Glomerular endothelial cell (primary cell): ENCODE results near the gene EXTL1. TPM values are rescaled to one million over a fixed set of nuclear protein-coding genes. Genes with fewer than 3 reads are reported as not detected.
A peak's percentile ranks its signal among the peaks of the same experiment; 100 is the strongest.

Experiments used
- DNase-seq: peaks from one replicate; pipeline ENCODE4 v3.0.0-alpha.2; 2011; ENCODE audit warnings: low read depth, low spot score; ENCODE audit errors: extremely low read depth
- total RNA-seq: library from RNA; depleted of rRNA; stranded (reverse); fragments of >200 nt; gene quantifications from 2 replicates; pipeline ENCODE4 v1.2.3, GENCODE V29; 2015

The EXTL1 gene
- total RNA-seq, 1 donor from 2014 or later: 0.06 TPM

DNA sequence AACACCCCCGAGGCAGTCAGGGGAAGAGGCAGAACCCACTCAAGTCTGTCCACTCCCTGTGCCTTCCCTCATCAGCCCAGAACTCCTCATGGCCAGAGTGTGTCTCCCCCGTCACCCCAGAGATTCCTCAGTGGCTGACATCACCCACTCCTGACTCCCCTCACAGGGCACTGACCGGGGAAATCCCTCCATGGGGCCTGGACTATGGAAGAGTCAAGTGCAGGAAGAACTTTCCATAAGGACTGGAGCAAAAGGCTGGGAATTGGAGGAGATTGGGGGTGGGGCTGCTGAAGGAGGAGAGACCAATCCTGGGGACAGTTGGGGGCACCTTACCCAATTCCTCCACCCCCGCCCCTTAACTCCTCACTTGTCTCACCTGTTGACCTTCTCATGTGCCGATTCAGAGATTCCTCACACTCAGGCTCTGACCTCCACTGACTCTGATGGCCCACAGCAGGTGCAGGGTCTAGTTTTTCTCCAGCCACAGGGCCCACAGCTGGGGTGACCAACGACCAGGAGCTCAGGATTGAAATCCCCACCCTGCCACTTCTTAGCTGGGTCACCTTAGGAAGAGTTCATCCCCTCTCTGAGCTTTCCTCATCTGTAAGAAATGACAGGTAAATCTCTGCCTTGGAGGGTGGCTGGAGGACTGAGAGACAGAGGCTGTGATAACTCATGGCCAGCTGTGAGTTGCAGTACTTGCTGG, 481 bp upstream of the EXTL1 start:
- DNase-seq: no peak

GRCh38 chr1:26022404-26022779, 817 bp downstream of the EXTL1 start:
- no peak for DNase-seq

GRCh38 chr1:26023009-26023408, 1.4 kb downstream of the EXTL1 start:
- DNase-seq: no peak

DNA sequence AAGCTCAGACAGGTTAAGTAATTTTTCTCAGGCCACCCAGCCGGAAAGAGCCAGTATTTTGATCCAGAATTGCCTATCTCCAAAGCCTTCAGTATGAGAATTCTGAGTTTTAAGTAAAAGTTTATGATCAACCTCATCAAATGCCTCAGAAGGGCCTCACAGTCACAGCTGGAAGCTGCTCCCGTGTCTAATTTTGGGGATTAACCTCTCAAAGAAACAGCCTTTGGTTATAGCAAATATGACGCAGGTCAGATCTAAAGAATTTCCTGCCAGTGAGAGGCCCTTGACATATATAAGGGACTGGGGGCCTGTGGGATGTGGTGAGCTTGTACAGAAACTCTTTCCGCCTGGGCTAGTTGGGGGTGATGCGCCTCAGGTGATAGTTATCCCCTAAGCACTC, 2.3 kb downstream of the EXTL1 start:
- DNase-seq: no peak

DNA sequence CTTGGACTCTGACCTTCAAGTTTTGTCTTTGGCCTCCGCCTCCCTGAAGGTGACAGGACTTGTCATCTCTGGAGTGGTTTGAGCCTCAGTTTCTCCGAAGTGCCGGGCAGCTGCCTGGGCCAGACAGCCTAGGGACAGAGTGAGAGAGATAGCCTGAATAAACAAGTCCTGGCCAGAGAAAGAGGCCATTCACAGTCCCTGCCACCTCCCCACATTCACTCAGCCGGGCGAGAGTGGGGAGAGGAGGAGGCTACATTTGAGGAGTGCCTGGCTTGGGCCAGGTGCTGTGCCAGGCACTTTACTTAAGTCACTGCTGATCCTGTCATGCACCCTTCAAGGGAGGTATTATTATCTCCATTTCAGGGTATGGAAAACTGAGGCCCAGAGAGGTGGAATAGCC, 3.5 kb downstream of the EXTL1 start:
- DNase-seq: no peak

- no peak for DNase-seq
Measured at GRCh38 chr1:26025517-26025916, 3.9 kb downstream of the EXTL1 start.

DNA sequence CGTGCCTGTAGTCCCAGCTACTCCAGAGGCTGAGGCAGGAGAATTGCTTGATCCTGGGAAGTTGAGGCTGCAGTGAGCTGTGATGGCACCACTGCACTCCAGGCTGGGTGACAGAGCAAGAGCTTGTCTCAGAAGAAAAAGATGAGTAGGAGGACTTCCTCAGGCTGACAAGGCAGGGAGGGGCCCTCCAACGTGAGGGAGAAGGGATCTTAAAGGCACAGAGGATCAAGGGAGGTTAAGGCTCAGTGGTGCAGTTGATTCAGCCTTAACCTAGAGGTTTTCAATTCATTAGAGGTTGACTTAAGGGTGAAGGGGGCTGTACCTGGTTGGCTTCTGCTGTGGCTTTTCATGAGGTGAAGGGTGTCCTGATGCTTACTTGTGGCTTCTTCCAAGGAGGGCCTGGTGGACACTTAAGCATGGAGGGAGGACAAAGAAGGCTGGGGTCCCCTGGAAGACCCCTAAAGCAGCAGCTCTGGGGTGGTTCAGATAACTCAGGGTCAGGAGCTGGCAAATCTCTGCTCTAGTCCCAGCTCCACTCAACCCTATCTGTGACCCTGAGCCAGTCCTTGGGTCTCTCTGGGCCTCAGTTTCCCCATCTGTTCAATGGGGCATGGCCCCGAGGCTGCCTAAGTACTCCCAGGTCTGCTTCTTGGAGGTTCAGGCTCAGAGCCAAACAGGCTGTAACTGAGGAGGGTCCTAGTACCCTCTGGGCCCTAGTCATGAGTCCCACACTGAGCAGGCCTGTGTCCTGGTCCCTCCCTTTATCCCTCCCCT, 6.3 kb downstream of the EXTL1 start:
- no peak for DNase-seq

- DNase-seq: no peak
Measured at GRCh38 chr1:26028490-26028980, 7.0 kb downstream of the EXTL1 start.

DNA sequence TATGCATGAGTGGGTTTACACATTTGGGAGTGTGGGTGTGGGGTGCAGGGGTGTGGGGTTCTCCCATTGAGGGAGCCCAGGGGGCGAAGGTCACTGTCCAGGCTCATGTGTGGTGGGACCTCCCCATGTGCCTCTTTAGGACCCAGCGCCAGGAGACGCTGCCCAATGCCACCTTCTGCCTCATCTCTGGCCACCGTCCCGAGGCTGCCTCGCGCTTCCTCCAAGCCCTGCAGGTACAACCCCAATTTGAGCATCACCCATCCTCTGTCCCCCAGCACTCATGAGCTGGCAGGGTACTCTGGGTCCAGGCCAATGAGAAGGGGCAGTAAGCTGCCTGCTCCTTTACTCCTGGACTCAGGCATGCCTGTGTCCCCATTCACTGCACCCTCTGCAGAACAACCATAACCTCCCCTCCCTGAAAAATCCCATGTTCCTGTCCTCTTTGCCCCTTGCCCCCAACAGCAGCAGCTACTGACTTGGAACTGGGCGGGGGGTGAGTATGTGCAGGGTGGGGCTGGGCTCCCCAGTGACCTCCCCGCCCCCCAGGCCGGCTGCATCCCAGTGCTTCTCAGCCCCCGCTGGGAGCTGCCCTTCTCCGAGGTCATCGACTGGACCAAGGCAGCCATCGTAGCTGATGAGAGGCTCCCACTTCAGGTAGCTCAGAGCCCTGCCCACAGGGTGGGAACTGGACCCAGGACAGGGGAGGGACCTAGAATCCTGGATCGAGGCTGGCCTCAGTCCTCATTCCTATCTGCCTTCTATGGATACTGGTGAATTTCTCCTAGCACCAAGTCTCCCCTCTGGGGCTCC, 7.7 kb downstream of the EXTL1 start:
- DNase-seq: no peak

GRCh38 chr1:26029864-26030481, 8.4 kb downstream of the EXTL1 start:
- DNase-seq: no peak

GRCh38 chr1:26031196-26031595, 9.6 kb downstream of the EXTL1 start:
- no peak for DNase-seq

DNA sequence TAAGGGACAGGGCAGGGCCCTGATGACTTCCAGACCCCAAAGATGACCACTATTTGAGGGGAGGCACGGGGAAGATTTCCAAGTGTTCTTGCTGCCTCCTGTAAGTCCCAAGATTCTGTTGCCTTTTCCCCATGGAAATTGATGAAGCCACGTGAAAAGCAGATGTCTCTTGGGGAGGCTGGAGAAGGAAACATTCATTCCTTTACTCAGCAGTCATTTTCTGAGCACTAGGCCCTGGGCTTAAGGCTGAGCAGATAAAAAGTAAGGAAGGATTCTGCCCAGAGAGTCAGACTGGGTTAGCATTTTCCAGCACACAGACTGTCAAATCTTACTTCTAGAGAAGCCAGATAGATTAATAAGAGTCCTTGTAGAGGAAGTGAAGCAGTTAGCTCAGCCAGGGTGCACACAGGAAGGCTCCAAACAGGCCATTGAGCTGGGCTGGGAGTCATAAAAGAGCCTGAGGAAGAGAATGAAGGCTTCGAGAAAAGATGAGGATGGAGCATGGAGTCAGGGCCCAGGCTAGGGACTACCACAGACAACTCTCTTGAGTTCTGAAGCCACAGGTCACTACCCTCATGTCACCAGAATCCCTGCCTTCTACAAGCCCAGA, 10.1 kb downstream of the EXTL1 start:
- no peak for DNase-seq

DNA sequence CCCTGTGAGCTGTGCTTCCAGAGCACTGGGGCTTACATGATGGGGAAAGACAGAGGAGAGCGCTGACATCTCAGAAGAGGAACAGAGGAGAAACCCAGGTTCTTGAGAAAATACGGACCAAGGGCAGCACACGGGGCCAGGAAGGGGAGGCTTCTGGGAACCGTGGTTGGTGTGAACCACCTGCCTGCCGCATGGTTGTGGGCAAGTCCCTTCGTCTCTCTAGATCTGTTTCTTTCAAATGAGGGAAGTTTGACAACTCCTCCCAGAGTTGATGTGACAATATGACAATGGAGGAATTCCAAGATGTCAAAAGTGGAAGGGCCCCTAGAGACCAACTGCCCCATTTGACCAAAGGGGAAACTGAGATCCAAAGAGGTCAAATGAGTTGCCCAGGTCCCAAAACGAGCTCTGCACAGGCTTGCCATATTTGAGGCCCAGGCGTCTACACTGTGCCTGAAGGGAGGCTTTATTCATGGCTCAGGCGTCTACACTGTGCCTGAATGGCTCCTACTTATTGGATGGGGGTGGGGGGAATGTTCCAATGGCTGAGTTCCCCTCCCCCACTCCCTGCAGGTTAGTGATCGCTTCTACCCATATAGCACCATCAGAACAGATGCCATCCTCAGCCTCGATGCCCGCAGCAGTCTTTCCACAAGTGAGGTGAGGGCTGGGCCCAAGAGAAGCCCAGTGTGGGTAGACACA, 11.2 kb downstream of the EXTL1 start:
- no peak for DNase-seq

- no peak for DNase-seq
Measured at GRCh38 chr1:26034504-26035202, 13.1 kb downstream of the EXTL1 start.

- peak; percentile 39 for DNase-seq
Measured at GRCh38 chr1:26035203-26035958, 13.8 kb downstream of the EXTL1 start.

GRCh38 chr1:26035959-26036755, 14.6 kb downstream of the EXTL1 start:
- DNase-seq: no peak

DNA sequence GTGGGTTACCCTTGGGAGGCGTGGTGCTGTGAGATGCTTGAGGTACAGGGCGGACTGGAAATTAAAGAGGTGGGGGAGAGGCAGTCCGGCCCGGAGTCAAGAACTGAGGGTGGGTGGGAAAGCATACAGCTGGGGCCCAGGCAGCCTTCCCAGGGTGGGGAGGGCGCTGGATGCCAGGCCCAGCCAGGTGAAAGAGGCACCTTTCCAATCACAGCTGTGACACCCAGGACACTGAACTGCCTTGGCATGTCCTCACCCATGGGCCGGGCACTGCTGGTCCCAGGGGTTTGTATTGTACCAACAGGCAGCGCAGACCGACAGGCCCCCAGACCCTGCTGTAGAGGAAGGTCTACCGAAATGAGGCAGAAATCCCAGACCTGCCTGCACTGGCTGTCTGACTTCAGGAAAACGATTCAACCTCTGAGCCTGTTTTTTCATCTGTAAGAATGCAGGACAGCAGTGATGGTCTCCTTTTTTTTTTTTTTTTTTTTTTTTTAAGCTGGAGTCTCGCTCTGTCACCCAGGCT, 15.2 kb downstream of the EXTL1 start:
- no peak for DNase-seq

- no peak for DNase-seq
Measured at GRCh38 chr1:26037904-26038303, 16.3 kb downstream of the EXTL1 start.
